K562 (cell line): ENCODE results near the gene SHROOM3. TPM values are rescaled to one million over a fixed set of nuclear protein-coding genes. Genes with fewer than 3 reads are reported as not detected.

Experiments used
- ATF7 ChIP-seq: fragments of 450-650 bp; IDR thresholded peaks from 2 replicates; pipeline ENCODE4 v1.7.1; 2014; ENCODE audit warnings: mild to moderate bottlenecking, moderate library complexity
- BACH1 ChIP-seq: fragments of 200-800 bp; sonication (Bioruptor generic); IDR thresholded peaks from 2 replicates; pipeline ENCODE4 v1.6.1; 2016; ENCODE audit warnings: missing genetic modification characterization, missing compliant biosample characterization
- CBFA2T3 ChIP-seq: fragments of 450-650 bp; IDR thresholded peaks from 2 replicates; pipeline ENCODE4 v1.6.1; 2017
- CBFB ChIP-seq: sonication (generic); formaldehyde crosslinking; IDR thresholded peaks from 2 replicates; pipeline ENCODE4 v1.4.0; 2020; ENCODE audit warnings: mild to moderate bottlenecking, missing genetic modification reagents
- CHD4 ChIP-seq: fragments of 200-600 bp; sonication (generic); IDR thresholded peaks from 3 replicates; pipeline ENCODE4 v1.6.1; 2012; ENCODE audit warnings: low read depth, mild to moderate bottlenecking, mixed read lengths, low read length, inconsistent platforms; ENCODE audit not compliant: insufficient read depth, insufficient replicate concordance, poor library complexity, severe bottlenecking
- DDX20 ChIP-seq: fragments of 450-650 bp; IDR thresholded peaks from 2 replicates; pipeline ENCODE4 v1.6.1; 2016; ENCODE audit warnings: missing genetic modification characterization, low read depth, mild to moderate bottlenecking, missing compliant biosample characterization, moderate library complexity
- EHMT2 ChIP-seq: fragments of 450-650 bp; IDR thresholded peaks from 2 replicates; pipeline ENCODE4 v1.6.1; 2018; ENCODE audit warnings: antibody characterized with exemption
- EP400 ChIP-seq: fragments of 450-650 bp; IDR thresholded peaks from 2 replicates; pipeline ENCODE4 v1.6.1; 2017; ENCODE audit warnings: antibody characterized with exemption, mild to moderate bottlenecking, moderate library complexity
- ETS1 ChIP-seq: conservative IDR thresholded peaks from 2 replicates; pipeline ENCODE4 v1.6.1; 2011; ENCODE audit warnings: low read depth, mild to moderate bottlenecking, low read length; ENCODE audit not compliant: control insufficient read depth
- GMEB1 ChIP-seq: fragments of 250-450 bp; sonication (Bioruptor Pico); IDR thresholded peaks from 2 replicates; pipeline ENCODE4 v1.4.0; 2020; ENCODE audit warnings: mild to moderate bottlenecking
- HEY1 ChIP-seq: fragments of 250-450 bp; sonication (Bioruptor Pico); IDR thresholded peaks from 2 replicates; pipeline ENCODE4 v1.5.0; 2020; ENCODE audit warnings: mild to moderate bottlenecking, moderate library complexity, borderline replicate concordance
- HMG20A ChIP-seq: fragments of 450-650 bp; formaldehyde crosslinking; conservative IDR thresholded peaks from 2 replicates; pipeline ENCODE4 v1.4.0; 2020; ENCODE audit warnings: mild to moderate bottlenecking, mixed read lengths
- HOMEZ ChIP-seq: fragments of 250-450 bp; sonication (Bioruptor Pico); IDR thresholded peaks from 2 replicates; pipeline ENCODE4 v1.4.0; 2020; ENCODE audit warnings: mild to moderate bottlenecking, moderate library complexity
- ILK ChIP-seq: fragments of 450-650 bp; IDR thresholded peaks from 2 replicates; pipeline ENCODE4 v1.6.1; 2016; ENCODE audit warnings: missing genetic modification characterization, low read depth, mild to moderate bottlenecking, missing compliant biosample characterization, moderate library complexity, borderline replicate concordance
- NFATC3 ChIP-seq: fragments of 450-650 bp; IDR thresholded peaks from 2 replicates; pipeline ENCODE4 v1.6.1; 2017; ENCODE audit warnings: mild to moderate bottlenecking
- NFIC ChIP-seq: fragments of 450-650 bp; IDR thresholded peaks from 2 replicates; pipeline ENCODE4 v1.6.1; 2017; ENCODE audit warnings: mild to moderate bottlenecking, inconsistent platforms
- PHF21A ChIP-seq: fragments of 450-650 bp; IDR thresholded peaks from 2 replicates; pipeline ENCODE4 v1.6.1; 2017; ENCODE audit warnings: low read depth, borderline replicate concordance
- POLR2AphosphoS2 ChIP-seq: IDR thresholded peaks from 2 replicates; pipeline ENCODE4 v1.6.1; 2012; ENCODE audit warnings: low read length, improper control_type of control experiment
- RAD21 ChIP-seq, 2 experiments: fragments of 250-450 bp in 1 of 2; fragments of 450-650 bp in 1 of 2; sonication (Bioruptor Pico) in 1 of 2; formaldehyde crosslinking in 1 of 2; IDR thresholded peaks in 1 of 2; conservative IDR thresholded peaks in 1 of 2; 2 replicates each; pipeline versions ENCODE4 v1.4.0 to v1.8.0; 2020 to 2022; ENCODE audit warnings: mild to moderate bottlenecking in 2 of 2, moderate library complexity in 1 of 2
- SPI1 ChIP-seq: IDR thresholded peaks from 2 replicates; pipeline ENCODE4 v1.6.1; 2011; ENCODE audit warnings: low read depth, low read length, control low read depth, borderline replicate concordance
- SRF ChIP-seq, 2 experiments: fragments of 250-450, 450-650 bp in 1 of 2; sonication (Bioruptor Pico) in 1 of 2; sonication (generic) in 1 of 2; formaldehyde crosslinking; IDR thresholded peaks; 2 replicates each; pipeline versions ENCODE4 v1.5.0 to v1.5.1; 2020 to 2022; ENCODE audit warnings: mild to moderate bottlenecking in 1 of 2, missing genetic modification reagents in 1 of 2
- ZNF146 ChIP-seq: IDR thresholded peaks from one replicate; pipeline ENCODE4 v1.6.1; 2018; ENCODE audit warnings: missing compliant biosample characterization; ENCODE audit not compliant: unreplicated experiment
- ZNF316 ChIP-seq: fragments of 450-650 bp; IDR thresholded peaks from 2 replicates; pipeline ENCODE4 v1.6.1; 2016
- ZNF589 ChIP-seq: fragments of 200-800 bp; sonication (Bioruptor generic); IDR thresholded peaks from 2 replicates; pipeline ENCODE4 v1.6.1; 2016; ENCODE audit warnings: low read depth, missing genetic modification characterization, missing compliant biosample characterization
- ZNF696 ChIP-seq: fragments of 250-450 bp; sonication (Bioruptor Pico); conservative IDR thresholded peaks from 2 replicates; pipeline ENCODE4 v1.4.0; 2020; ENCODE audit warnings: mild to moderate bottlenecking, moderate library complexity
- polyA plus RNA-seq, 8 experiments: library from polyadenylated mRNA; depleted of rRNA in 4 of 8; stranded (reverse) in 5 of 8; unstranded in 3 of 8; fragments of >200 nt; fragmentation: Nextera tagmentation in 2 of 8; fragmentation: Illumina TruSeq in 1 of 8; extraction: Ambion mirVana in 2 of 8; extraction: Trizol in 1 of 8; gene quantifications; 2 replicates each; pipeline versions ENCODE4 v1.2.1 to v1.2.3, GENCODE V29; 2011 to 2014; ENCODE audit warnings: inconsistent platforms in 1 of 8, missing spikeins in 1 of 8
- total RNA-seq, 7 experiments: library from RNA; depleted of rRNA in 6 of 7; stranded (reverse); fragments of >200 nt in 6 of 7; fragmentation: Illumina TruSeq in 2 of 7; extraction: Trizol in 2 of 7; gene quantifications; 2 replicates each; pipeline versions ENCODE4 v1.2.1 to v1.2.3, GENCODE V29; 2011 to 2021; ENCODE audit warnings: low replicate concordance in 1 of 7
- TF ChIP-seq, protein P1 (sequence below): fragments of 250-450 bp; sonication (Bioruptor Pico); IDR thresholded peaks from 2 replicates; pipeline ENCODE4 v1.8.0; 2022; ENCODE audit warnings: moderate library complexity, mild to moderate bottlenecking, inconsistent platforms

SHROOM3 gene
- total and polyA plus RNA-seq, 9 of the 15 experiments (the other 6 are each of a cell fraction or from before 2014, with no cell fraction given) = 0.01 to 0.07 TPM; not detected in 7

DNA sequence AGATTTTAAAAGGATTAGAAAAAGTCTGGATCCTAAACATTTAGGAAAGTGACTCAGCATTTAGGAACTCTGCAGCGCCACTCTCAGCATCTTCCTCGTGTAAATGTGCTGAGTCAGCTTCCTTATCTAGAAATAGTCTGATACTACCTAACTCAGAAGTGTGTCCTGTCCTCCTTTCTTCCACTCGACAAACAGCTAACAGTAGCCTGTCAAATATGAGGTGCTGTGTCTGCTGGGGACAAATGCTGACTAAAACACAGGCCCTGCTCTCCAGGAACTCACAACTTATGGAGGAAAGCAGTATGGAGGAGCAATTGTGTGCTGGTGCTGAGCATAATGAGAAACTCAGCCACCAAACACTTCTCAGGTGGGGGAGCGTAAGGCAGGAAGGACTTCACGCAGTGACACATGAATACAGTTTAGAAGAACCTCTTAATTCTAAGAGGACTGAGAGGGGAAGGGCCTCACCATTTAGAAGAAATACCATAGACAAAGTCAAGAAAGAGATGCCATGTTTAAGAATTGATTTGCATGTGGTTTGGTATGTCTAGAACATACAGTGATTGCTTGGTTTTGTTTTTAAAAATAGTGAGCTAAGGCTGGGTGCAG, 337.6 kb downstream of the SHROOM3 start (continued):
- TF ChIP-seq RAD21 (CRISPR knock-in tag; conservative IDR thresholded peaks at IDR 0.05 in 1 of 2, IDR thresholded peaks at IDR 0.05 in 1 of 2) (no peak), HMG20A (CRISPR knock-in tag) (no peak), SPI1 (no peak), ZNF316 (peak; percentile 100), PHF21A (no peak), ILK (no peak), HOMEZ (CRISPR knock-in tag) (no peak), ATF7 (no peak), ETS1 (no peak), DDX20 (tag) (no peak), ZNF146 (CRISPR knock-in tag) (no peak), CBFB (CRISPR knock-in tag) (no peak), ZNF696 (CRISPR knock-in tag) (no peak), BACH1 (tag) (peak; percentile 99), EHMT2 (no peak), NFIC (0 out of 2 replicates have a peak, but pooled peaks have one; percentile 8), POLR2AphosphoS2 (no peak), CHD4 (no peak), EP400 (0 out of 2 replicates have a peak, but pooled peaks have one; percentile 32), ZNF589 (CRISPR knock-in tag) (no peak), GMEB1 (CRISPR knock-in tag) (no peak), NFATC3 (no peak), CBFA2T3 (no peak), HEY1 (CRISPR knock-in tag) (no peak), SRF (CRISPR knock-in tag; IDR thresholded peaks at IDR 0.05) (no peak)
- TF ChIP-seq, protein P1, sequence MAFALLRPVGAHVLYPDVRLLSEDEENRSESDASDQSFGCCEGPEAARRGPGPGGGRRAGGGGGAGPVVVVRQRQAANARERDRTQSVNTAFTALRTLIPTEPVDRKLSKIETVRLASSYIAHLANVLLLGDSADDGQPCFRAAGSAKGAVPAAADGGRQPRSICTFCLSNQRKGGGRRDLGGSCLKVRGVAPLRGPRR (CRISPR knock-in tag) = no peak
